OCI-LY3 (cell line): ENCODE results near the gene MARCHF3.

ENCODE experiments used
- EZH2phosphoT487 ChIP-seq: fragments of 200-600 bp; shearing (Covaris generic); IDR thresholded peaks from 2 replicates; pipeline ENCODE4 v1.6.1; 2018; ENCODE audit warnings: antibody characterized with exemption, mixed run types, low read depth
- TF ChIP-seq, protein P1 (sequence below): fragments of 200-600, 300-600 bp; sonication (generic); IDR thresholded peaks from 2 replicates; pipeline ENCODE4 v1.5.1; 2014; ENCODE audit warnings: antibody characterized with exemption, low read length, low read depth

DNA sequence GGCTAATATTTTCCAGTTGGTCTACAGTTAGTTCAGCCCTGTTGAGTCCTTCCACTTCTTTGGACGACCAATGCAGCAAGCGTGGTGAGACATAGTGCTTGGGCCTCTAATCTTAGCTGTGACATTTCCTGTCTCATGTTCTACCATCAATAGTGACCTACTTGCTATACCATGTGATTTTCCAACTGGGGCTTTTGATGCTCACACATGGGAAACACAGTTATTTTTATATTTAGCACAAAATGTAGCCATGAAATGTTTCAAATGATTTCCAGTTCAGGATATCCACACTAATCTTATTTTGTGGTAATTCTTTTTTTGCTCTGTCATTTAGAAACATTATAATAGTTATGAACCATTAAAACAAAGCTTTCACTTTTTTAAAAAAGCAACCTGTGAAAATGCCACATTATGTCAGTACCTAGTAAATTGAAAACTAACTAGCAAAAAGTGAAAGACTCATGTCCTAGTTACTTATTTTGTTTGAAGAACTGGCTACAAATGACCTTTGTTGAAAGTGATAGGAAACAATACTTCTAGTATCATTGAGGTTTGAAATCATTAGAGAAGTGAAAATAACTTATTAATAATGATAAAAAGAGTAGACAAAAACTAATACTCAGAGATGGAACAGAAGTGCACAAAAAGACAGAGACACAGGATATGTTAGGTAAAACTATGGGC, 18.3 kb downstream of the MARCHF3 start:
- TF ChIP-seq EZH2phosphoT487 = no peak
- TF ChIP-seq, protein P1, sequence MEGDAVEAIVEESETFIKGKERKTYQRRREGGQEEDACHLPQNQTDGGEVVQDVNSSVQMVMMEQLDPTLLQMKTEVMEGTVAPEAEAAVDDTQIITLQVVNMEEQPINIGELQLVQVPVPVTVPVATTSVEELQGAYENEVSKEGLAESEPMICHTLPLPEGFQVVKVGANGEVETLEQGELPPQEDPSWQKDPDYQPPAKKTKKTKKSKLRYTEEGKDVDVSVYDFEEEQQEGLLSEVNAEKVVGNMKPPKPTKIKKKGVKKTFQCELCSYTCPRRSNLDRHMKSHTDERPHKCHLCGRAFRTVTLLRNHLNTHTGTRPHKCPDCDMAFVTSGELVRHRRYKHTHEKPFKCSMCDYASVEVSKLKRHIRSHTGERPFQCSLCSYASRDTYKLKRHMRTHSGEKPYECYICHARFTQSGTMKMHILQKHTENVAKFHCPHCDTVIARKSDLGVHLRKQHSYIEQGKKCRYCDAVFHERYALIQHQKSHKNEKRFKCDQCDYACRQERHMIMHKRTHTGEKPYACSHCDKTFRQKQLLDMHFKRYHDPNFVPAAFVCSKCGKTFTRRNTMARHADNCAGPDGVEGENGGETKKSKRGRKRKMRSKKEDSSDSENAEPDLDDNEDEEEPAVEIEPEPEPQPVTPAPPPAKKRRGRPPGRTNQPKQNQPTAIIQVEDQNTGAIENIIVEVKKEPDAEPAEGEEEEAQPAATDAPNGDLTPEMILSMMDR = no peak
